ENCODE measurements around the gene MRPL55. TPM values are rescaled to one million over a fixed set of nuclear protein-coding genes. Genes with fewer than 3 reads are reported as not detected.

MRPL55 gene
- total and polyA plus RNA-seq, 2 of the 4 experiments (the other 2 are of a cell fraction) = 48.9 to 95.4 TPM

GRCh38 chr1:228102791-228103620, 6.1 kb downstream of the MRPL55 start, which contains the start of gene C1orf35:
C1orf35 (minus strand) TSS chr1:228103325; CDS start chr1:228103227, 98 bp downstream.
- Histone ChIP-seq H4K5ac (ENCODE audit: low read depth, low read length) (peak within 1 kb of the TSS; percentile 40; the same call in 1 of the 2 replicates), H3K27me3 (ENCODE audit: control insufficient read depth, insufficient read depth, low read length) (no peaks in the 10 kb centered on the region), H3K14ac (replicated peaks; ENCODE audit: low read depth, low read length) (no peak within 1 kb of the TSS), H2BK20ac (ENCODE audit: low read depth, low read length) (no peak within 1 kb of the TSS; the same call in 1 of the 2 replicates), H3K23ac (ENCODE audit: low read depth, low read length) (peak within 1 kb of the TSS; percentile 74; the same call in 1 of the 2 replicates), H3K9me3 (ENCODE audit: control insufficient read depth, insufficient read depth, low read length) (no peaks in the 10 kb centered on the region), H2BK15ac (ENCODE audit: low read depth, low read length) (no peak within 1 kb of the TSS), H3K4me2 (ENCODE audit: low read depth, low read length) (peak within 1 kb of the TSS; percentile 71), H3K79me1 (ENCODE audit: low read depth in 1 of 2, low read length in 2 of 2) (peaks cover 7 to 56% of the 10 kb centered on the region in 2 experiments; a peak in 3 of 4 replicates), H4K91ac (ENCODE audit: insufficient read depth, low read depth, low read length) (peak within 1 kb of the TSS; percentile 33), H2BK120ac (ENCODE audit: low read depth, low read length) (no peak within 1 kb of the TSS; the same call in 1 of the 2 replicates), H3K4ac (ENCODE audit: low read depth, low read length) (peak within 1 kb of the TSS; percentile 64), H2BK5ac (ENCODE audit: low read depth, low read length, poor library complexity, severe bottlenecking) (no peak within 1 kb of the TSS), H3K56ac (ENCODE audit: extremely low read depth, insufficient read depth, low read length) (no peak within 1 kb of the TSS), H3K18ac (ENCODE audit: low read depth, low read length) (no peak within 1 kb of the TSS), H2AK5ac (ENCODE audit: low read depth, low read length) (peak within 1 kb of the TSS; percentile 89), H3K4me1 (ENCODE audit: control insufficient read depth, insufficient read depth, low read length) (peaks cover 7% of the 10 kb centered on the region; the same call in 1 of the 2 replicates), H4K20me1 (ENCODE audit: insufficient read depth, low read length) (peaks cover 39% of the 10 kb centered on the region), H3K9ac (ENCODE audit: low read depth, low read length) (peak within 1 kb of the TSS; percentile 70), H3K36me3 (ENCODE audit: control insufficient read depth, insufficient read depth, low read length) (peaks cover 40% of the 10 kb centered on the region), H2AK9ac (replicated peaks; ENCODE audit: low read depth, low read length, poor library complexity) (peak within 1 kb of the TSS; percentile 93), H3K9me1 (ENCODE audit: insufficient read depth, low read length) (peaks cover 13% of the 10 kb centered on the region), H4K8ac (ENCODE audit: low read depth in 2 of 2, low read length in 2 of 2) (peak within 1 kb of the TSS; percentile 88 to 97), H3K27ac (ENCODE audit: insufficient read depth, low read length) (peak within 1 kb of the TSS; percentile 49; the same call in 1 of the 2 replicates), H3K4me3 (ENCODE audit: insufficient read depth, low read depth, low read length) (peak within 1 kb of the TSS; percentile 62), H2AFZ (replicated peaks; ENCODE audit: low read length, poor library complexity) (peak within 1 kb of the TSS; percentile 100)
- ATAC-seq (ENCODE audit: low read depth) (peak; percentile 92), DNase-seq (peak; percentile 88)
- BruUV-seq (replicated peaks) = TSS peak; percentile 57
- ChIA-PET CTCF (no interaction called here), POLR2A (ENCODE audit: unreplicated experiment) (no interaction called here)
- intact Hi-C loops (cut with micrococcal nuclease) = loop anchor here (1.0 to 5.0 kb wide), 3 partner anchors 18 to 104 kb away; partner anchors contain the start of gene GUK1
- 3% methylated on average over 29 of the region's 104 CpGs; no CpG with 5 or more reads in 1 of the 2 experiments for WGBS, 2 experiments (ENCODE audit: extremely low coverage in 2 of 2, insufficient read length in 1 of 2)
- in situ Hi-C loops (cut with MboI; ENCODE audit: low sequenced_read_pairs) = no loop called here
- dilution Hi-C loops (cut with HindIII; ENCODE audit: low sequenced_read_pairs, unreplicated experiment) = no loop called here
- TF ChIP-seq SMC3 (IDR thresholded peaks at IDR 0.05; ENCODE audit: low read depth, low read length) = no peak
- TF ChIP-seq MXI1 (IDR thresholded peaks at IDR 0.05; ENCODE audit: borderline replicate concordance, low read depth, low read length) = peak; percentile 67
- peak; percentile 67; the same call in 1 of the 2 replicates for TF ChIP-seq MAZ (IDR thresholded peaks at IDR 0.05; ENCODE audit: borderline replicate concordance, low read depth, low read length)
- TF ChIP-seq POLR2A (IDR thresholded peaks at IDR 0.05; ENCODE audit: low read depth, low read length) = no peak
